Activated B cell treated with CpG ODN at 0.5 μM for 24 hours (primary cell): ENCODE measurements around the gene PLXDC1. TPM values are rescaled to one million over a fixed set of nuclear protein-coding genes. Genes with fewer than 3 reads are reported as not detected.
A peak's percentile ranks its signal among the peaks of the same experiment; 100 is the strongest.

ENCODE experiments used
- ATAC-seq: fragments of 200-7000 bp; cut with Tn5 transposase; one replicate; pipeline ENCODE4 v1.10.0; 2021; ENCODE audit warnings: low read depth, mild to moderate bottlenecking, moderate library complexity
- CTCF ChIA-PET: fragments of 350-600 bp; sonication (Branson Sonifier 250); formaldehyde crosslinking; loops from one replicate; lab custom pipeline; 2021; ENCODE audit warnings: antibody characterized with exemption; lab: Charles Lee
- POLR2A ChIA-PET: fragments of 350-600 bp; sonication (Branson Sonifier 250); formaldehyde crosslinking; loops from one replicate; lab custom pipeline; 2021; ENCODE audit warnings: antibody characterized with exemption; lab: Charles Lee
- DNase-seq: peaks from one replicate; pipeline ENCODE4 v3.0.0; 2022
- H3K27ac Mint-ChIP-seq: one replicate; pipeline ENCODE4 v1.8.0; 2020; ENCODE audit warnings: mixed read lengths
- H3K27me3 Mint-ChIP-seq: one replicate; pipeline ENCODE4 v1.8.0; 2021; ENCODE audit warnings: mixed read lengths
- H3K36me3 Mint-ChIP-seq: one replicate; pipeline ENCODE4 v1.8.0; 2021; ENCODE audit warnings: low read depth, mixed read lengths
- H3K4me1 Mint-ChIP-seq: one replicate; pipeline ENCODE4 v1.8.0; 2021; ENCODE audit warnings: mixed read lengths
- H3K4me3 Mint-ChIP-seq: one replicate; pipeline ENCODE4 v1.8.0; 2020; ENCODE audit warnings: mild to moderate bottlenecking, mixed read lengths
- H3K9me3 Mint-ChIP-seq: one replicate; pipeline ENCODE4 v1.8.0; 2020; ENCODE audit warnings: mixed read lengths
- CTCF ChIP-seq: fragments of 200-600 bp; IDR thresholded peaks from one replicate; pipeline ENCODE4 v1.8.0; 2022; ENCODE audit warnings: antibody characterized with exemption, mild to moderate bottlenecking
- intact Hi-C: fragments of 100-400 bp; cut with micrococcal nuclease; formaldehyde crosslinking; loops from one replicate; pipeline ENCODE4 v1.15.1; 2024
- total RNA-seq: library from RNA; stranded (reverse); gene quantifications from 2 replicates; pipeline ENCODE4 v1.2.3, GENCODE V29; 2022

The PLXDC1 gene
- not detected in 2 replicates for total RNA-seq

DNA sequence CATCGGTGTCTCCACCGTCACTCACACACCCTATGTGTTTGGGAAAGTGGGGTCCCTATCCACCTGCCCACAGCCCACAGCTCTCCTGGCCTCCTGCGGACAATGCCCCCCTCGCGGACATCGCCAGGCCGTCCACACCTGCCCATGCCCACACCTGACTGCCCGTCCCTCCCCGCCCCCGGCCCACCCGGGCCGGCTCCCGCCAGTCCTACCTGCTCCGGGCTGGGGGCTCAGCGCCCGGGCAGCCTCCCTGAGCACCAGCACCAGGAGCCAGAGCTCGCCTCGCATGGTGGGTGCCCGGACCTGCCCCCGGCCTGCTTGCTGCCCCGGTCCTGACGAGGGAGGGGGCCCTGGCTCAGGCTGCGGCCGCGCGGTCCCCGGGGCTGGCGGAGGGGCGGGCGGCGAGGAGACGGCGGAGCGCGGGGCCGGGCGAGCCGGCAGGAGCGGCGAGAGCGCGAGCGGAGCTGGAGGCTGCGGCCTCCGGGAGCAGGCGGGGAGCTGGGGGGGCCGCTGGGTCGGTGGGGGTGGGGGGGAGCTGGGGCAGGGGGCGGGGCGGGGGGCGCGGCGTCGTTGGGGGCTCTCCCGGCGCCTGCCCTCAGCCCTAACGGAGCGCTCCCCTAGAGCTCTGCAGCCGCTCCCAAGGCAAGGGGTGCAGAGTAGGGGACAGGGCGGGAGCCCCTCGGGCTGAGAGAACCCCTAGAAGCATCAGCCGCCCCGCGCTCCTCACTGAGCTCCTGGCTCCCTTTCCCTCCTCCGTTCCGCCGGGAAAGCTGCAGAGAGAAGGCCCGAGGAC is at the start of gene PLXDC1:
PLXDC1 (minus strand) TSS at position 488 of the 793 bp plus-strand sequence; CDS start at position 288, 200 bp downstream.
- TF ChIP-seq CTCF, result no peak
- intact Hi-C loops, result loop anchor here (5.0 to 10.0 kb wide), 2 partner anchors 184 to 477 kb away; partner anchors contain the start of genes EPOP and FBXO47
- CTCF ChIA-PET, result interaction anchor here (1.3 to 5.4 kb wide), 2 partner anchors 93 to 168 kb away, joined by 6 to 160 read pairs; no protein-coding TSS in a partner anchor
- no peaks in the 10 kb centered on the region for H3K9me3 Mint-ChIP-seq
- no peak for DNase-seq
- H3K4me1 Mint-ChIP-seq, result peaks cover 36% of the 10 kb centered on the region
- POLR2A ChIA-PET, result interaction anchor here (1.0 to 4.2 kb wide), 2 partner anchors 13 to 282 kb away, joined by 6 to 40 read pairs; partner anchors contain the start of gene LASP1
- ATAC-seq, result no peak
- peak within 1 kb of the TSS; percentile 97 for H3K4me3 Mint-ChIP-seq
- H3K36me3 Mint-ChIP-seq, result peaks cover 11% of the 10 kb centered on the region
- peaks cover 47% of the 10 kb centered on the region for H3K27me3 Mint-ChIP-seq
- H3K27ac Mint-ChIP-seq, result no peak within 1 kb of the TSS

DNA sequence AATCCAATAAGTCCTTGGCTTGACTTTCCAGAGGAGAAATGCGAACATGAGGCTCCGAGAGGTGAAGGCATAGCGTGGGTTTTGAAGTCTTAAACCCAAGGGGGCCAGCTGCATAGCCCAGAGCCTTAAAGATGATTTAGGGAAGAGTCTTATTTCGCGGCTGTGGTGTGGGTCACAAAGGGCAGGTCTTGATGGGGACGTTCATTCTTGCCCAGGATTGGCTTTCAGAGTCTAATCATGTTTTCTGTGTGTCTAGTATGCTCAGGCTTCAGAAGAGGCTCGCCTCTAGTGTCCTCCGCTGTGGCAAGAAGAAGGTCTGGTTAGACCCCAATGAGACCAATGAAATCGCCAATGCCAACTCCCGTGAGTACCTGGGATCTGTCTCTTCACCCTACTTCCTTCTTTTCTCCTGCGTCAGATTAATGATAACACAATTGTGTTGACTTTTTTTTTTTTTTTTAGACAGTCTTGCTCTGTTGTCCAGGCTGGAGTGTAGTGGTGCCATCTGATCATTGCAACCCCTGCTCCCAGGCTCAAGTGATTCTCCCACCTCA is 49.6 kb upstream of the PLXDC1 start:
- H3K4me1 Mint-ChIP-seq, result peaks cover 63% of the 10 kb centered on the region
- ChIA-PET CTCF (interaction anchor here (1.8 kb wide), 1 partner anchor 43 kb away, joined by 8 read pairs; no protein-coding TSS in a partner anchor), POLR2A (interaction anchor here (0.6 to 3.2 kb wide), 5 partner anchors 9 to 513 kb away, joined by 6 to 57 read pairs (median 18); no protein-coding TSS in a partner anchor)
- H3K9me3 Mint-ChIP-seq, result no peaks in the 10 kb centered on the region
- TF ChIP-seq CTCF, result no peak
- DNase-seq, result no peak
- intact Hi-C loops, result loop anchor here (1.0 to 10.0 kb wide), 6 partner anchors 8 to 449 kb away; partner anchors contain the start of genes FBXL20, PPP1R1B and PSMB3
- ATAC-seq, result no peak
- H3K4me3 Mint-ChIP-seq, result peak overlapping the region; percentile 99
- peak overlapping the region; percentile 100 for H3K27ac Mint-ChIP-seq
- peaks cover 56% of the 10 kb centered on the region for H3K36me3 Mint-ChIP-seq
- no peaks in the 10 kb centered on the region for H3K27me3 Mint-ChIP-seq

DNA sequence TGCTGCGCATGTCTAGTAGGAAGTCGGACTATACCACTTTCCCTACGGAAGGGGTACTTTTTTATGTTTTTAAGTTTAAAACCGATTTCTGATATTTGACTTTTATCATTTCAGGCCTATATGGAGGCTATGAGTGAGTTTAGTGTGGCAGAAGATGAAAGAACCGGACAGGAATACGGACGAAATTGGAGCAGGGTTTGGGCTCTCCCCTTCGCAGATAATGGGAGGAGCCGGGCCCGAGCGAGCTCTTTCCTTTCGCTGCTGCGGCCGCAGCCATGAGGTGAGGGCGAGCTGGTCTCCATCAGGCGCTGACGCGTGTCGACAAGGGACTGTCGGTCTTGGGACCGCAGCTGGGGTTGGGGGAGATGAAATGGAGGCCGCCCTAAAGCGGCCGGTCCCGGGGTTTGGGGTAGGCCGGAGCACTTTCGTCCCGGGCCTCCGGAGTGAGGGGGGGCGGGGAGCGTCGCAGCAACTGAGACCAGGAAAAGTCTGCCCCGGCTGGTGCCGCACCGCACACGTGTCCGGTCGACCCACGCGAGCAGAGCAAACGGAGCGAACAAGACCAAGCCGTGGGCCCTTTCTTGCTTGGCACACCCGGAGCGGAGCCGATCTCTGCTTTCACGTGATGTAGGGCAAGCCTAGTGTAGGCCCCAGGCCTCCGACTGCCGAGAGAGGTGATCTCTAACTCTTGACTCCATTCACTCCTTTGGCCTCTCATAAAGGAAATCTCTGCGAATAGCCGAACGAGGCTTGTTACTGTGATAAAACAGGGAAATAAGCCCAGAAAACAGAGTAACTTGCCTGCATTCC is 48.8 kb upstream of the PLXDC1 start, which contains the start of gene RPL19:
RPL19 (plus strand) TSS at position 214 of the 810 bp plus-strand sequence; CDS start at position 276, 62 bp downstream.
- H3K4me3 Mint-ChIP-seq, result peak within 1 kb of the TSS; percentile 99
- H3K4me1 Mint-ChIP-seq, result peaks cover 69% of the 10 kb centered on the region
- peaks cover 54% of the 10 kb centered on the region for H3K36me3 Mint-ChIP-seq
- intact Hi-C loops, result loop anchor here (1.0 to 10.0 kb wide), 6 partner anchors 9 to 448 kb away; partner anchors contain the start of genes FBXL20, PPP1R1B and PSMB3
- DNase-seq (peak; percentile 71), ATAC-seq (peak; percentile 80)
- H3K27ac Mint-ChIP-seq, result peak within 1 kb of the TSS; percentile 100
- CTCF ChIA-PET, result interaction anchor here (0.9 to 2.2 kb wide), 8 partner anchors 25 to 217 kb away, joined by 3 to 16 read pairs (median 5); no protein-coding TSS in a partner anchor
- no peaks in the 10 kb centered on the region for H3K27me3 Mint-ChIP-seq
- no peaks in the 10 kb centered on the region for H3K9me3 Mint-ChIP-seq
- POLR2A ChIA-PET, result interaction anchor here (0.6 to 3.2 kb wide), 37 partner anchors 9 to 1363 kb away, joined by 3 to 57 read pairs (median 5); partner anchors contain the start of genes ARL5C, CDK12, CWC25 and FBXL20
- TF ChIP-seq CTCF, result no peak

- CTCF ChIA-PET, result interaction anchor here (0.9 to 2.2 kb wide), 8 partner anchors 25 to 217 kb away, joined by 3 to 16 read pairs (median 5); no protein-coding TSS in a partner anchor
Observed at GRCh38 chr17:39199820-39200069, 48.3 kb upstream of the PLXDC1 start.

More at GRCh38 chr17:39199820-39200069, 48.3 kb upstream of the PLXDC1 start:
- peak; percentile 65 for ATAC-seq
- Mint-ChIP-seq H3K4me1 (peaks cover 69% of the 10 kb centered on the region), H3K27me3 (no peaks in the 10 kb centered on the region), H3K9me3 (no peaks in the 10 kb centered on the region), H3K27ac (peak overlapping the region; percentile 100), H3K36me3 (peaks cover 48% of the 10 kb centered on the region), H3K4me3 (peak overlapping the region; percentile 99)
- POLR2A ChIA-PET, result interaction anchor here (0.6 to 3.2 kb wide), 39 partner anchors 9 to 1364 kb away, joined by 3 to 57 read pairs (median 5); partner anchors contain the start of genes ARL5C, CDK12, CWC25 and FBXL20
- no peak for TF ChIP-seq CTCF
- intact Hi-C loops, result loop anchor here (1.0 to 10.0 kb wide), 6 partner anchors 10 to 447 kb away; partner anchors contain the start of genes FBXL20, PPP1R1B and PSMB3
- peak; percentile 65 for DNase-seq
